HepG2 (cell line): ENCODE results near the gene SLC38A9. TPM values are rescaled to one million over a fixed set of nuclear protein-coding genes. Genes with fewer than 3 reads are reported as not detected.

Source experiments
- ATAC-seq: fragments of 200-7000 bp; cut with Tn5 transposase; 3 replicates; pipeline ENCODE4 v1.9.1; 2020; ENCODE audit warnings: mild to moderate bottlenecking, moderate library complexity
- BruUV-seq: library from RNA; stranded (reverse); fragments of 400-500 nt; replicated peaks from 2 replicates; lab custom pipeline; 2021; lab: Mats Ljungman, UMichigan
- CTCF ChIA-PET: fragments of 300-600 bp; formaldehyde crosslinking; extraction: SDS; loops from one replicate; lab custom pipeline; 2021; ENCODE audit warnings: low total read pairs, inconsistent platforms, low intra/inter-chr PET ratio; lab: Yijun Ruan, JAX
- POLR2A ChIA-PET: fragments of 350-600 bp; sonication (Branson Sonifier 250); formaldehyde crosslinking; loops from one replicate; lab custom pipeline; 2020; ENCODE audit warnings: antibody characterized with exemption, inconsistent platforms; lab: Yijun Ruan, JAX
- DNase-seq: peaks from one replicate; pipeline ENCODE4 v3.0.0-alpha.2; 2015; ENCODE audit warnings: low spot score
- FAIRE-seq: peaks from 3 replicates; lab custom pipeline; 2011; peaks lifted over from hg19 to GRCh38; lab: Jason Lieb, UNC
- H2AFZ ChIP-seq: one replicate; pipeline ENCODE4 v1.6.1; 2011; ENCODE audit warnings: low read length, inconsistent platforms
- H3K27ac ChIP-seq: fragments of 300-600 bp; 3 replicates; pipeline ENCODE4 v1.8.0; 2011; ENCODE audit warnings: mixed run types, mild to moderate bottlenecking, mixed read lengths, low read length, inconsistent platforms; ENCODE audit not compliant: insufficient read depth; ENCODE audit errors: extremely low read length
- H3K27me3 ChIP-seq, 2 experiments: fragments of 200-600 bp in 1 of 2; 2 replicates in 1 of 2; 3 replicates in 1 of 2; pipeline versions ENCODE4 v1.6.0 to v1.8.0; 2011; ENCODE audit warnings: low read length in 2 of 2, mild to moderate bottlenecking in 2 of 2, moderate library complexity in 2 of 2, inconsistent platforms in 1 of 2; ENCODE audit not compliant: insufficient read depth in 2 of 2, control insufficient read depth in 1 of 2
- H3K36me3 ChIP-seq, 2 experiments: fragments of 200-600 bp in 1 of 2; replicated peaks in 1 of 2; 2 replicates in 1 of 2; 3 replicates in 1 of 2; pipeline versions ENCODE4 v1.5.1 to v1.8.0; 2011; ENCODE audit warnings: low read length in 2 of 2, inconsistent platforms in 1 of 2; ENCODE audit not compliant: insufficient read depth in 2 of 2, control insufficient read depth in 1 of 2
- H3K4me1 ChIP-seq: 2 replicates; pipeline ENCODE4 v1.5.1; 2012; ENCODE audit warnings: low read length, inconsistent platforms; ENCODE audit not compliant: insufficient read depth
- H3K4me2 ChIP-seq: 2 replicates; pipeline ENCODE4 v1.6.0; 2011; ENCODE audit warnings: low read depth, low read length, inconsistent platforms
- H3K4me3 ChIP-seq, 3 experiments: fragments of 200-600 bp in 1 of 3; sonication (generic), shearing (Covaris generic) in 1 of 3; replicated peaks in 1 of 3; 2 replicates each; pipeline ENCODE4 v1.5.1; 2011 to 2016; ENCODE audit warnings: low read length in 3 of 3, inconsistent platforms in 2 of 3, low read depth in 2 of 3, mild to moderate bottlenecking in 2 of 3, control low read depth in 1 of 3, mixed read lengths in 1 of 3; ENCODE audit not compliant: insufficient read depth in 1 of 3
- H3K79me2 ChIP-seq: one replicate; pipeline ENCODE4 v1.6.1; 2011; ENCODE audit warnings: low read length, inconsistent platforms; ENCODE audit not compliant: insufficient read depth
- H3K9ac ChIP-seq: 2 replicates; pipeline ENCODE4 v1.6.0; 2011; ENCODE audit warnings: mild to moderate bottlenecking, low read depth, low read length, inconsistent platforms; ENCODE audit not compliant: insufficient read depth
- H3K9me3 ChIP-seq: 2 replicates; pipeline ENCODE4 v1.5.1; 2012; ENCODE audit warnings: mild to moderate bottlenecking, low read length
- H4K20me1 ChIP-seq: 2 replicates; pipeline ENCODE4 v1.6.0; 2011; ENCODE audit warnings: inconsistent platforms, mild to moderate bottlenecking, low read length, moderate library complexity; ENCODE audit not compliant: insufficient read depth
- BORCS8-MEF2B ChIP-seq: sonication (generic); formaldehyde crosslinking; IDR thresholded peaks from 2 replicates; pipeline ENCODE4 v1.8.0; 2022; ENCODE audit warnings: mild to moderate bottlenecking, missing genetic modification reagents
- EED ChIP-seq: sonication (generic); formaldehyde crosslinking; IDR thresholded peaks from 2 replicates; pipeline ENCODE4 v1.5.0; 2020; ENCODE audit warnings: mild to moderate bottlenecking, missing genetic modification reagents
- GATAD1 ChIP-seq: IDR thresholded peaks from 2 replicates; pipeline ENCODE4 v1.6.1; 2016; ENCODE audit warnings: missing genetic modification reagents, missing compliant biosample characterization
- HDAC1 ChIP-seq: sonication (generic); formaldehyde crosslinking; IDR thresholded peaks from 2 replicates; pipeline ENCODE4 v1.5.1; 2020; ENCODE audit warnings: mild to moderate bottlenecking, missing genetic modification reagents
- ISX ChIP-seq: sonication (generic); formaldehyde crosslinking; conservative IDR thresholded peaks from 2 replicates; pipeline ENCODE4 v1.5.0; 2020; ENCODE audit warnings: missing genetic modification reagents
- KDM2A ChIP-seq: sonication (generic); formaldehyde crosslinking; IDR thresholded peaks from 2 replicates; pipeline ENCODE4 v1.4.0; 2020; ENCODE audit warnings: low read depth, missing genetic modification reagents, borderline replicate concordance
- KDM4B ChIP-seq: sonication (generic); formaldehyde crosslinking; IDR thresholded peaks from 2 replicates; pipeline ENCODE4 v1.4.0; 2020; ENCODE audit warnings: missing genetic modification reagents
- KLF12 ChIP-seq: sonication (generic); formaldehyde crosslinking; IDR thresholded peaks from 2 replicates; pipeline ENCODE4 v1.4.0; 2020; ENCODE audit warnings: missing genetic modification reagents, borderline replicate concordance
- MZF1 ChIP-seq: sonication (generic); formaldehyde crosslinking; IDR thresholded peaks from 2 replicates; pipeline ENCODE4 v1.8.1; 2023; ENCODE audit warnings: mild to moderate bottlenecking, missing genetic modification reagents, borderline replicate concordance
- NCOR1 ChIP-seq: fragments of 200-600 bp; sonication (generic); IDR thresholded peaks from 2 replicates; pipeline ENCODE4 v1.7.0; 2017; ENCODE audit warnings: antibody characterized with exemption, low read length, borderline replicate concordance
- PHF20 ChIP-seq: sonication (generic); formaldehyde crosslinking; IDR thresholded peaks from 2 replicates; pipeline ENCODE4 v1.5.0; 2020; ENCODE audit warnings: mild to moderate bottlenecking, missing genetic modification reagents
- RBM39 ChIP-seq: fragments of 200-400 bp; formaldehyde crosslinking; IDR thresholded peaks from one replicate; pipeline ENCODE4 v1.6.1; 2018; ENCODE audit warnings: antibody characterized with exemption, mild to moderate bottlenecking, low read depth, low read length; ENCODE audit not compliant: poor library complexity, severe bottlenecking
- SP2 ChIP-seq: sonication (generic); formaldehyde crosslinking; IDR thresholded peaks from 2 replicates; pipeline ENCODE4 v1.5.1; 2020; ENCODE audit warnings: mild to moderate bottlenecking, missing genetic modification reagents
- TCF7 ChIP-seq: sonication (generic); IDR thresholded peaks from 2 replicates; pipeline ENCODE4 v1.6.1; 2016; ENCODE audit warnings: antibody characterized with exemption, low read depth
- ZFP90 ChIP-seq: sonication (generic); formaldehyde crosslinking; IDR thresholded peaks from 2 replicates; pipeline ENCODE4 v1.8.0; 2022; ENCODE audit warnings: missing genetic modification reagents, mild to moderate bottlenecking, inconsistent platforms, borderline replicate concordance
- ZNF292 ChIP-seq: sonication (generic); formaldehyde crosslinking; IDR thresholded peaks from 2 replicates; pipeline ENCODE4 v1.8.1; 2022; ENCODE audit warnings: mild to moderate bottlenecking, low read depth, missing genetic modification reagents, borderline replicate concordance
- ZNF607 ChIP-seq: sonication (generic); formaldehyde crosslinking; IDR thresholded peaks from 2 replicates; pipeline ENCODE4 v1.5.1; 2020; ENCODE audit warnings: missing genetic modification reagents, mild to moderate bottlenecking, borderline replicate concordance
- WGBS: methylation state at CpG from one replicate; pipeline ENCODE4 v1.1.6; 2017; ENCODE audit warnings: low lambda C conversion rate; 5-methylcytosine and 5-hydroxymethylcytosine counted together
- in situ Hi-C: cut with HindIII; loops from 2 replicates; pipeline ENCODE4 v1.10.0; 2017; ENCODE audit warnings: low pct_unique_long_range_greater_than_20kb; ENCODE audit not compliant: extremely low pct_ligation_motif_present
- intact Hi-C: fragments of 100-400 bp; cut with micrococcal nuclease; formaldehyde crosslinking; loops from one replicate; pipeline ENCODE4 v1.10.0; 2022; ENCODE audit not compliant: unreplicated experiment
- polyA plus RNA-seq, 8 experiments: library from polyadenylated mRNA; depleted of rRNA in 3 of 8; stranded (reverse) in 7 of 8; unstranded in 1 of 8; fragments of >200 nt; fragmentation: Illumina TruSeq in 4 of 8; extraction: Trizol in 4 of 8; gene quantifications; 2 replicates each; pipeline versions ENCODE4 v1.2.1 to v1.2.3, GENCODE V29; 2011 to 2016; ENCODE audit warnings: low read depth in 4 of 8, missing spikeins in 1 of 8, mixed read lengths in 1 of 8; ENCODE audit not compliant: insufficient read depth in 1 of 8
- total RNA-seq, 5 experiments: library from RNA; depleted of rRNA; stranded (reverse); fragments of >200 nt; fragmentation: Illumina TruSeq; extraction: Trizol; gene quantifications; 2 replicates each; pipeline ENCODE4 v1.2.3, GENCODE V29; 2016; ENCODE audit warnings: low read depth in 1 of 5
- TF ChIP-seq, protein P1 (sequence below): sonication (generic); formaldehyde crosslinking; IDR thresholded peaks from 2 replicates; pipeline ENCODE4 v1.5.0; 2020; ENCODE audit warnings: mild to moderate bottlenecking, missing genetic modification reagents
- TF ChIP-seq, protein P2 (sequence below): sonication (generic); formaldehyde crosslinking; IDR thresholded peaks from 2 replicates; pipeline ENCODE4 v1.5.1; 2020; ENCODE audit warnings: missing genetic modification reagents, mild to moderate bottlenecking, borderline replicate concordance
- TF ChIP-seq, protein P3 (sequence below): sonication (generic); formaldehyde crosslinking; IDR thresholded peaks from 2 replicates; pipeline ENCODE4 v1.4.0; 2020; ENCODE audit warnings: mild to moderate bottlenecking, missing genetic modification reagents

The SLC38A9 gene
- total and polyA plus RNA-seq, 2 of the 13 experiments (the other 11 are each of a cell fraction or from before 2014, with no cell fraction given): 19.3 to 36.0 TPM

DNA sequence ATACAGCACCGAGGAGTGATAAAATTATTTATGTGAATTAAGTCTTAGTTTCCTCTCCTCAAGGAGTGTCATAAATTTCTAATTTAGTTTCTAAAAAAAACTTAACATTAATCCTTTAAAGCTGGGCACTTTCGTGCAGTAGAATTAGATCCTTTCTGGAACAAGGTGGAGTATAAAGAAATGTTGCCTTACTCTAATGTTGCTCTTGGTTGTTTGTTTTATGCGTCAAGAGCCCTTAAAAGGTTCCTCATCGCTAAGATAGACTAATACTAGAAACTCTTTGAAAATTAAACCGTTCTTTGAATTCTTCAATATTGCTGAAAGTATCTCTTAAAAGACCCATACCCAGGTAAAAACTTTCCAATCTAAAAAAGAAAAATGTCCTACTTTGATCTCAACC is 93.8 kb downstream of the SLC38A9 start:
- Histone ChIP-seq H3K79me2 (no peaks in the 10 kb centered on the region), H3K27me3 (no peaks in the 10 kb centered on the region), H3K9me3 (no peaks in the 10 kb centered on the region), H3K4me2 (no peak overlapping the region), H2AFZ (no peak overlapping the region), H3K4me1 (peaks cover 14% of the 10 kb centered on the region), H4K20me1 (no peaks in the 10 kb centered on the region), H3K9ac (no peak overlapping the region), H3K36me3 (no peaks in the 10 kb centered on the region), H3K4me3 (no peak overlapping the region), H3K27ac (no peak overlapping the region)
- 84% methylated on average over 5 of the region's 5 CpGs for WGBS
- no TSS peak for BruUV-seq
- CTCF ChIA-PET: no interaction called here
- TF ChIP-seq NCOR1: no peak
- TF ChIP-seq KLF12: no peak
- TF ChIP-seq ISX: no peak
- no peak for TF ChIP-seq PHF20
- TF ChIP-seq ZNF607: no peak
- TF ChIP-seq BORCS8-MEF2B (CRISPR knock-in tag): no peak
- no peak for TF ChIP-seq TCF7
- TF ChIP-seq ZNF292: no peak
- TF ChIP-seq, protein P1, sequence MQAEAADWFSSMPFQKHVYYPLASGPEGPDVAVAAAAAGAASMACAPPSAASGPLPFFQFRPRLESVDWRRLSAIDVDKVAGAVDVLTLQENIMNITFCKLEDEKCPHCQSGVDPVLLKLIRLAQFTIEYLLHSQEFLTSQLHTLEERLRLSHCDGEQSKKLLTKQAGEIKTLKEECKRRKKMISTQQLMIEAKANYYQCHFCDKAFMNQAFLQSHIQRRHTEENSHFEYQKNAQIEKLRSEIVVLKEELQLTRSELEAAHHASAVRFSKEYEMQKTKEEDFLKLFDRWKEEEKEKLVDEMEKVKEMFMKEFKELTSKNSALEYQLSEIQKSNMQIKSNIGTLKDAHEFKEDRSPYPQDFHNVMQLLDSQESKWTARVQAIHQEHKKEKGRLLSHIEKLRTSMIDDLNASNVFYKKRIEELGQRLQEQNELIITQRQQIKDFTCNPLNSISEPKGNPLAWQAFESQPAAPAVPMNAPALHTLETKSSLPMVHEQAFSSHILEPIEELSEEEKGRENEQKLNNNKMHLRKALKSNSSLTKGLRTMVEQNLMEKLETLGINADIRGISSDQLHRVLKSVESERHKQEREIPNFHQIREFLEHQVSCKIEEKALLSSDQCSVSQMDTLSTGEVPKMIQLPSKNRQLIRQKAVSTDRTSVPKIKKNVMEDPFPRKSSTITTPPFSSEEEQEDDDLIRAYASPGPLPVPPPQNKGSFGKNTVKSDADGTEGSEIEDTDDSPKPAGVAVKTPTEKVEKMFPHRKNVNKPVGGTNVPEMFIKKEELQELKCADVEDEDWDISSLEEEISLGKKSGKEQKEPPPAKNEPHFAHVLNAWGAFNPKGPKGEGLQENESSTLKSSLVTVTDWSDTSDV: no peak
- TF ChIP-seq, protein P2, sequence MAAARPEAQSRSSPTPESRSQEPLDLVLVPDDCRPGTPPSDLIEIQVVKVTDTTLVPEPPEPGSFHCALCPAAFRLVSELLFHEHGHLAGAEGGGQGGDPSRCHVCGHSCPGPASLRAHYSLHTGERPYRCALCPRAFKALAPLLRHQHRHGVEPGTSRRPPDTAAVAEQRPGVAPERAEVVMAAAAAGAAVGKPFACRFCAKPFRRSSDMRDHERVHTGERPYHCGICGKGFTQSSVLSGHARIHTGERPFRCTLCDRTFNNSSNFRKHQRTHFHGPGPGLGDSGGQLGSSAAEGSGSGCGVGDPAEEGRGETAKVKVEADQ: no peak
- TF ChIP-seq, protein P3, sequence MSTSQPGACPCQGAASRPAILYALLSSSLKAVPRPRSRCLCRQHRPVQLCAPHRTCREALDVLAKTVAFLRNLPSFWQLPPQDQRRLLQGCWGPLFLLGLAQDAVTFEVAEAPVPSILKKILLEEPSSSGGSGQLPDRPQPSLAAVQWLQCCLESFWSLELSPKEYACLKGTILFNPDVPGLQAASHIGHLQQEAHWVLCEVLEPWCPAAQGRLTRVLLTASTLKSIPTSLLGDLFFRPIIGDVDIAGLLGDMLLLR (CRISPR knock-in tag): no peak
- no peak for TF ChIP-seq HDAC1 (CRISPR knock-in tag)
- TF ChIP-seq SP2 (CRISPR knock-in tag): no peak
- no peak for TF ChIP-seq KDM2A
- TF ChIP-seq GATAD1 (CRISPR knock-in tag): no peak
- no peak for TF ChIP-seq ZFP90
- no peak for TF ChIP-seq RBM39
- no peak for TF ChIP-seq KDM4B
- TF ChIP-seq MZF1: no peak
- no peak for TF ChIP-seq EED (CRISPR knock-in tag)
- in situ Hi-C loops (no loop called here), intact Hi-C loops (no loop called here)
- DNase-seq: no peak
- FAIRE-seq: no peak
- ATAC-seq: no peak
- POLR2A ChIA-PET: no interaction called here
